CD14-positive monocyte (primary cell): ENCODE measurements around the gene GABBR2. TPM values are rescaled to one million over a fixed set of nuclear protein-coding genes. Genes with fewer than 3 reads are reported as not detected.

Source experiments
- DNase-seq, 3 donors: peaks; one replicate each; pipeline ENCODE4 v3.0.0-alpha.2; 2011 to 2022
- H2AFZ ChIP-seq: 2 replicates; pipeline ENCODE4 v1.6.0; 2012; ENCODE audit warnings: mild to moderate bottlenecking, low read depth, low read length, inconsistent platforms; ENCODE audit not compliant: insufficient read depth, poor library complexity, severe bottlenecking
- H3K27ac ChIP-seq, 2 donors: 1 replicate in 1 of 2; 2 replicates in 1 of 2; pipeline ENCODE4 v1.5.1; 2012 to 2013; ENCODE audit warnings: low read length in 2 of 2, control low read depth in 1 of 2, inconsistent platforms in 1 of 2, low read depth in 1 of 2, mild to moderate bottlenecking in 1 of 2
- H3K27me3 ChIP-seq, 2 donors: one replicate each; pipeline versions ENCODE4 v1.6.0 to v1.6.1; 2011 to 2013; ENCODE audit warnings: low read length in 2 of 2; ENCODE audit not compliant: control insufficient read depth in 2 of 2, insufficient read depth in 2 of 2
- H3K36me3 ChIP-seq, 2 donors: replicated peaks in 1 of 2; 1 replicate in 1 of 2; 2 replicates in 1 of 2; pipeline versions ENCODE4 v1.5.1 to v1.6.1; 2012 to 2013; ENCODE audit warnings: low read length in 2 of 2, control low read depth in 1 of 2, inconsistent platforms in 1 of 2, mild to moderate bottlenecking in 1 of 2; ENCODE audit not compliant: insufficient read depth in 2 of 2, control insufficient read depth in 1 of 2
- H3K4me1 ChIP-seq, 2 donors: 1 replicate in 1 of 2; 2 replicates in 1 of 2; pipeline versions ENCODE4 v1.5.1 to v1.6.1; 2012 to 2013; ENCODE audit warnings: low read length in 2 of 2, control low read depth in 1 of 2, inconsistent platforms in 1 of 2, mild to moderate bottlenecking in 1 of 2, moderate library complexity in 1 of 2; ENCODE audit not compliant: insufficient read depth in 2 of 2, control insufficient read depth in 1 of 2
- H3K4me2 ChIP-seq: replicated peaks from 2 replicates; pipeline ENCODE3; 2012; ENCODE audit warnings: low read length, moderate library complexity, mild to moderate bottlenecking; ENCODE audit not compliant: poor library complexity, severe bottlenecking; ENCODE audit errors: extremely low read depth
- H3K4me3 ChIP-seq, 3 experiments: fragments of 200-600 bp in 1 of 3; sonication (generic) in 1 of 3; replicated peaks in 1 of 3; 1 replicate in 2 of 3; 2 replicates in 1 of 3; pipeline ENCODE4 v1.5.1; 2011 to 2013; ENCODE audit warnings: low read length in 3 of 3, mild to moderate bottlenecking in 3 of 3, control low read depth in 2 of 3, low read depth in 2 of 3, inconsistent platforms in 1 of 3, moderate library complexity in 1 of 3
- H3K79me2 ChIP-seq: 2 replicates; pipeline ENCODE4 v1.6.0; 2012; ENCODE audit warnings: mild to moderate bottlenecking, control low read depth, inconsistent platforms, low read length, moderate library complexity; ENCODE audit not compliant: insufficient read depth
- H3K9ac ChIP-seq: 2 replicates; pipeline ENCODE4 v1.6.0; 2017; ENCODE audit warnings: low read length, mild to moderate bottlenecking; ENCODE audit not compliant: insufficient read depth, poor library complexity, severe bottlenecking
- H3K9me3 ChIP-seq, 2 donors: replicated peaks in 1 of 2; 1 replicate in 1 of 2; 2 replicates in 1 of 2; pipeline versions ENCODE4 v1.5.1 to v1.6.1; 2012 to 2013; ENCODE audit warnings: low read length in 2 of 2, control low read depth in 1 of 2; ENCODE audit not compliant: control insufficient read depth in 1 of 2, insufficient read depth in 1 of 2
- H4K20me1 ChIP-seq: 2 replicates; pipeline ENCODE4 v1.6.0; 2012; ENCODE audit warnings: mild to moderate bottlenecking, low read length, control low read depth, moderate library complexity; ENCODE audit not compliant: insufficient read depth
- H3K27ac Mint-ChIP-seq, 7 donors: one replicate each; pipeline ENCODE4 v1.8.0; 2020; ENCODE audit warnings: mild to moderate bottlenecking in 7 of 7, mixed read lengths in 7 of 7, moderate library complexity in 6 of 7, inconsistent platforms in 2 of 7
- H3K27me3 Mint-ChIP-seq, 3 donors: one replicate each; pipeline ENCODE4 v1.8.0; 2021 to 2022; ENCODE audit warnings: low read depth in 3 of 3, mild to moderate bottlenecking in 3 of 3, mixed read lengths in 3 of 3, moderate library complexity in 3 of 3, inconsistent platforms in 1 of 3
- H3K36me3 Mint-ChIP-seq, 2 donors: one replicate each; pipeline ENCODE4 v1.8.0; 2020; ENCODE audit warnings: mixed read lengths in 2 of 2, inconsistent platforms in 1 of 2, mild to moderate bottlenecking in 1 of 2
- H3K4me1 Mint-ChIP-seq: one replicate; pipeline ENCODE4 v1.8.0; 2020; ENCODE audit warnings: mild to moderate bottlenecking, mixed read lengths
- H3K4me3 Mint-ChIP-seq, 2 donors: one replicate each; pipeline ENCODE4 v1.8.0; 2020; ENCODE audit warnings: mild to moderate bottlenecking in 2 of 2, mixed read lengths in 2 of 2, moderate library complexity in 1 of 2
- H3K9me3 Mint-ChIP-seq, 7 donors: one replicate each; pipeline ENCODE4 v1.8.0; 2020 to 2022; ENCODE audit warnings: mixed read lengths in 7 of 7, mild to moderate bottlenecking in 6 of 7, moderate library complexity in 6 of 7, inconsistent platforms in 2 of 7
- CTCF ChIP-seq: fragments of 200-600 bp; IDR thresholded peaks from one replicate; pipeline ENCODE4 v1.8.0; 2022; ENCODE audit warnings: antibody characterized with exemption, mild to moderate bottlenecking
- WGBS: methylation state at CpG from one replicate; pipeline ENCODE4 v1.1.5; 2013; ENCODE audit warnings: missing lambda C conversion rate; ENCODE audit not compliant: insufficient coverage; 5-methylcytosine and 5-hydroxymethylcytosine counted together
- intact Hi-C, 2 donors: fragments of 100-400 bp; cut with micrococcal nuclease; formaldehyde crosslinking; loops; one replicate each; pipeline versions ENCODE4 v1.15.0 to v1.15.1; 2023
- polyA plus RNA-seq, 3 donors: library from polyadenylated mRNA; depleted of rRNA in 1 of 3; unstranded in 2 of 3; stranded (reverse) in 1 of 3; fragments of 300-500 nt in 2 of 3; fragments of >200 nt in 1 of 3; fragmentation: Illumina TruSeq in 2 of 3; gene quantifications; 1 replicate in 2 of 3; 2 replicates in 1 of 3; pipeline ENCODE4 v1.2.3, GENCODE V29; 2012 to 2021

GABBR2 gene
- polyA plus RNA-seq, 3 donors = not detected

- no peaks in the 10 kb centered on the region for H3K36me3 ChIP-seq
- H3K4me1 ChIP-seq = no peaks in the 10 kb centered on the region
- Mint-ChIP-seq H3K36me3 (no peaks in the 10 kb centered on the region), H3K4me3 (no peak overlapping the region), H3K4me1 (no peaks in the 10 kb centered on the region), H3K27ac (peak overlapping the region in 1 of 7 donors; percentile 16), H3K9me3 (peaks cover 0 to 13% (median 5%) of the 10 kb centered on the region in 7 donors), H3K27me3 (peaks cover 8 to 9% (median 9%) of the 10 kb centered on the region in 3 donors)
- no peak overlapping the region for H2AFZ ChIP-seq
- H3K4me3 ChIP-seq = no peak overlapping the region
- H3K4me2 ChIP-seq = no peak overlapping the region
- no peaks in the 10 kb centered on the region for H3K9me3 ChIP-seq
- H3K27ac ChIP-seq = no peak overlapping the region
- no peaks in the 10 kb centered on the region for H3K79me2 ChIP-seq
- DNase-seq = no peak
- intact Hi-C loops = no loop called here
- no CpG with 5 or more reads among the region's 2 CpGs for WGBS
- no peaks in the 10 kb centered on the region for H4K20me1 ChIP-seq
- H3K9ac ChIP-seq = no peak overlapping the region
- no peak for TF ChIP-seq CTCF
- H3K27me3 ChIP-seq = no peaks in the 10 kb centered on the region
Measured at GRCh38 chr9:98503867-98504266, 204.9 kb downstream of the GABBR2 start.

GRCh38 chr9:98502976-98503325 lies 205.8 kb downstream of the GABBR2 start:
- Histone ChIP-seq H2AFZ (no peak overlapping the region), H3K27ac (no peak overlapping the region), H3K27me3 (no peaks in the 10 kb centered on the region), H3K9ac (no peak overlapping the region), H3K4me2 (no peak overlapping the region), H3K36me3 (no peaks in the 10 kb centered on the region), H3K9me3 (no peaks in the 10 kb centered on the region), H3K4me1 (no peaks in the 10 kb centered on the region), H3K4me3 (no peak overlapping the region), H4K20me1 (no peaks in the 10 kb centered on the region), H3K79me2 (no peaks in the 10 kb centered on the region)
- no peak for DNase-seq
- Mint-ChIP-seq H3K27me3 (peaks cover 7 to 9% (median 8%) of the 10 kb centered on the region in 3 donors), H3K4me3 (no peak overlapping the region), H3K36me3 (no peaks in the 10 kb centered on the region), H3K9me3 (peaks cover 0 to 10% (median 0%) of the 10 kb centered on the region in 7 donors), H3K4me1 (no peaks in the 10 kb centered on the region), H3K27ac (peak overlapping the region in 1 of 7 donors; percentile 48)
- intact Hi-C loops = no loop called here
- TF ChIP-seq CTCF = no peak
- WGBS = 79% methylated on average over 5 of the region's 5 CpGs
